GM13977 (cell line): ENCODE results near the gene SCML1.

Source experiments
- DNase-seq: peaks from one replicate; pipeline ENCODE4 v3.0.0; 2012; ENCODE audit warnings: low spot score
- CTCF ChIP-seq: IDR thresholded peaks from 2 replicates; pipeline ENCODE4 v1.5.1; 2012; ENCODE audit warnings: mild to moderate bottlenecking, control low read depth; ENCODE audit not compliant: insufficient read depth; ENCODE audit errors: extremely low read depth, missing control alignments
- in situ Hi-C: fragments of 300-500 bp; cut with MboI; formaldehyde crosslinking; loops from one replicate; pipeline ENCODE4 v1.12.0; 2022; ENCODE audit warnings: low sequenced_read_pairs, low pct_unique_long_range_greater_than_20kb, mixed read lengths, inconsistent platforms; ENCODE audit not compliant: unreplicated experiment

The SCML1 gene

GRCh38 chrX:17703201-17703600 lies 34.1 kb upstream of the SCML1 start:
- DNase-seq: no peak
- TF ChIP-seq CTCF: no peak
- in situ Hi-C loops: no loop called here

- DNase-seq: no peak
- TF ChIP-seq CTCF: no peak
- in situ Hi-C loops: no loop called here
Observed at GRCh38 chrX:17705211-17705610, 32.1 kb upstream of the SCML1 start.

GRCh38 chrX:17706676-17707075 lies 30.6 kb upstream of the SCML1 start:
- TF ChIP-seq CTCF: no peak
- no peak for DNase-seq
- in situ Hi-C loops: no loop called here

GRCh38 chrX:17707731-17708130 lies 29.6 kb upstream of the SCML1 start:
- in situ Hi-C loops: no loop called here
- DNase-seq: no peak
- TF ChIP-seq CTCF: no peak

GRCh38 chrX:17710871-17711301 lies 26.4 kb upstream of the SCML1 start:
- TF ChIP-seq CTCF: no peak
- no peak for DNase-seq
- in situ Hi-C loops: no loop called here

- in situ Hi-C loops: no loop called here
- no peak for DNase-seq
- TF ChIP-seq CTCF: no peak
Observed at GRCh38 chrX:17713288-17713687, 24.0 kb upstream of the SCML1 start.

- in situ Hi-C loops: no loop called here
- no peak for DNase-seq
- TF ChIP-seq CTCF: no peak
Observed at GRCh38 chrX:17718649-17719165, 18.6 kb upstream of the SCML1 start.
